ENCODE results near the gene MRFAP1.

MRFAP1 gene

DNA sequence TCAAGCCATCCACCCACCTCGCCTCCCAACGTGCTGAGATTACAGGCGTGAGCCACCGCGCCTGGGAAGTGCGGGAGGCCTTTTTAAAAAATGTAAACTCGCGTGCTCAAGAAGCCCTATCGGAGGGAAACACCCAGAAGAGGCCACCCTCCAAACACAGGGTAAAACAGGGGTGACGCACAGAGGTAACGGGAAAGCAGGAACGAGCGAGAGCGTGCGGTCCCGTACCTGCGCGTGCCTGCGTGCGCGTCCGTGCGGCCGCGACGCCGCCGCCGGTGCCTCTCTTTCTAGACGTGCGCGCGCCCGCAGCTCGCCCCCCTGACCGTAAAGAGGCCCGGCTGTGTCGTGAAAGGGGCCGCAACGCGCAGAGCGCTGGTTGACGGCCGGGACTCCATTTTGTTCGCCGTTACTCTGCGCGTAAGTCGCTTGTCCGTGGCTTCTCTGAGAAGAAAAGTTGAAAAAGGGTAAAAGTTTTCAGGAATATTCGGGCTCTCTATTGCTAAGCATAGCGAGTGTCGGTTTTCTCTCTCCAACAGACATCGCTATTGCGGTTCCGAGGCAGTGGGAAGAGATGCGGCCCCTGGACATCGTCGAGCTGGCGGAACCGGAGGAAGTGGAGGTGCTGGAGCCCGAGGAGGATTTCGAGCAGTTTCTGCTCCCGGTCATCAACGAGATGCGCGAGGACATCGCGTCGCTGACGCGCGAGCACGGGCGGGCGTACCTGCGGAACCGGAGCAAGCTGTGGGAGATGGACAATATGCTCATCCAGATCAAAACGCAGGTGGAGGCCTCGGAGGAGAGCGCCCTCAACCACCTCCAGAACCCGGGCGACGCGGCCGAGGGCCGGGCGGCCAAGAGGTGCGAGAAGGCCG is at the start of gene MRFAP1:
TSS of gene MRFAP1 (plus strand) at position 394 of the 872 bp plus-strand sequence. CDS start at position 572, 178 bp downstream.
- DNase-seq = peak; percentile 86 to 87

DNA sequence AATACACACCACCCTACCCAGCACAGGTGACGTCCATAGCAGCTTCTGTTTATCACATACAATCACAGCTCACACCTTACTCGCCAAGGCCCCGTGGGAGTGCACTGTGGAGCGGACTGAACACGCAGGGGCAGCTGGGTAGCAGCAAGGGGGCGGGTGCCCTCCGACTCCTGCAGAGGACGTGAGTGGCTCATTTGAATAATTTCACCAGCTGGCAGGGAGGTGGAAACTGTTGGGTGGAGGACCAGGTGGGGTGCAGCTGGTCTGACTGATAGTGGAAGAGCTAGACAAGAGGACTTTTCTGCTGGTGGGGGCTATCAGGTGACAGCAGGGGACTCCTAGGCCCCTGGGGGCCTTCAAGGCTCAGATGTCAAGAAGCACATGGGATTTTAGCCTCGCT is 49.2 kb upstream of the MRFAP1 start:
- no peak for DNase-seq

DNA sequence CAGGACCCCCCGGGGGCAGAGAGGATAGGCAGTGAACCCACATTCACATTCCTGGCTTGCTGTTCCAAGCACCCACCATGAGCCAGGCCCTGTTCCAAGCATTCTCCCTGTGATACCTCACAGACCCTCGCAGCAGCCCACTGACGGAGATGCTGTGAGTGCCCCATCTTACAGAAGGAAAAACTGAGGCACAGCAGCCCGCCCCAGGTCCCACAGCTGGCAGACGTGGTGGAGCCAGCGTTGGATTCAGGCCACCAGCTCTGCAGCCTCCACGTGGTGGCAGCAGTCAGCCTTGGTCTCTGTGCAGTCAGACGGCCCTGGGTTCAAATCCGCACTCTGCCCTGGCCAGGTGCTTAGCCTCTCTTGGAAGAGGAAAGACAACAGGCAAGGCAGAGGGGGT is 48.7 kb upstream of the MRFAP1 start:
- no peak for DNase-seq

DNA sequence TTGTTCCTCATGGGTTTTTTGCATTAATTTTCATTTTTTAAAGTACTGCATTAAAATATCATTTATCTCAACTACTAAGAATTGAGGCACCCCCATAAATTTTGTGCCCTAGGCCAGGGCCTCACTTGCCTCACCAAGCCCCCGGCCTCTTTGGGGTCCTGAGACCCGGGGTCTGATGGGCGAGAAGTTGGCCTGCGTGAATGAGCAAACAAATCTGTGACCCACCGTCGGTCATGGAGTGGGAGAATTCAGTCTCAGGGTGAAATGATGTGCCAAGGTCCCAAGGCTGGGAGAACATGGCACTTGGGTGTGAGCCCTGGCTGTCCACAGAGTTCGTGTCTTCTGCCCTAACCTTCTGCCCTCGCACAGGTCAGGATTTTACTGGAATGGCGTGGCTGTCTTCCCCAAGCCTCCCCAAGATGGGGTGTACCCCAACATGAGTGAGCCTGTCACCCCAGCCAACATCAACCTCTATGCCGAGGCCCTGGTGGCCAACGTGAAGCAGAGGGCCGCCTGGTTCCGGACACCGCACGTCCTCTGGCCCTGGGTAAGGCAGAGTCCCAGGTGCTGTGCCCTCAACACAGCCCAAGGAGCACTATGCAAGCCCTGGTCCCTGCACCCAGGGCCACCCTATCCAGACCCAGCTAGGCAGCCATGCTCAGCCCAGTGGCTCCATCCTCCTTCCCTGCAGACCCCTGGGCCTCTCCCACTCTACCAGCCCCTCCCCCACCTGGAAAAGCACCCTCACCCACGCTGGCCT is 47.5 kb upstream of the MRFAP1 start:
- DNase-seq = no peak

DNA sequence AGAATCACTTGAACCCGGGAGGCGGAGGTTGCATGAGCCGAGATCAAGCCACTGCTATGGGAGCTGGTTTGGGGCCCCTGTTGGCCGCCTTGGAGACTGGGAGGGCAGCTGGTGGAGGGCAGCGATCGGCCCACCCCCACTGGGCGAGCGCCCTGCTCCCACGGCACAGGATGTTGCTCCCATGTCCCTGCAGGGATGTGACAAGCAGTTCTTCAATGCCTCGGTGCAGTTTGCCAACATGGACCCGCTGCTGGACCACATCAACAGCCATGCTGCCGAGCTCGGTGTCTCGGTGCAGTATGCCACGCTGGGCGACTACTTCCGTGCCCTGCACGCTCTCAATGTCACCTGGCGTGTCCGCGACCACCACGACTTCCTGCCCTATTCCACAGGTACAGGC is 46.1 kb upstream of the MRFAP1 start:
- no peak for DNase-seq

DNA sequence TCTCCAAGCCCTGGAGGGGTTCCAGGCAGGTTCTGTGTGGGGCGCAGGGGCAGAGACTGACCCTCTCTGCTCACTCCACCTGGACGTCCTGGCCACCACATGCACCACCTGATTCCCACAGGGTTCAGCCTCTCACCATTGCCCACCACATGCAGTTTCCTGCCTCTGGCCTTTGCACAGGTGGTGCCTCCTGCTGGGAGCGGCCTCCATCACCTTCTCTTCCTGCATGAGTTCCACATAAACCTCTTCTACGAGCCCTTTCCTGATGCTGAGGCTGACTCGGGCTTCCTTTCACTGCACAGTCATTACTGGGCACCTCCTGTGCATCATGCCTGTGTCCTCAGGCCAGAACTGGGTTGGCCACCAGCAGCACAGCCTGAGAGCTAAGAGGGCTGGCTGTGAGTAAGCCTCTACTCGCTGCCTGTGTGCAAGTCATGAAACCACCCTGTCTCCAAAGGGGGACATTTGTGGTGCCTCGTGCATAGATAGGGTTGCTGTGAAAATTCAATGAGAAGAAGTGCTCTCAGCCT is 45.6 kb upstream of the MRFAP1 start:
- no peak for DNase-seq

DNA sequence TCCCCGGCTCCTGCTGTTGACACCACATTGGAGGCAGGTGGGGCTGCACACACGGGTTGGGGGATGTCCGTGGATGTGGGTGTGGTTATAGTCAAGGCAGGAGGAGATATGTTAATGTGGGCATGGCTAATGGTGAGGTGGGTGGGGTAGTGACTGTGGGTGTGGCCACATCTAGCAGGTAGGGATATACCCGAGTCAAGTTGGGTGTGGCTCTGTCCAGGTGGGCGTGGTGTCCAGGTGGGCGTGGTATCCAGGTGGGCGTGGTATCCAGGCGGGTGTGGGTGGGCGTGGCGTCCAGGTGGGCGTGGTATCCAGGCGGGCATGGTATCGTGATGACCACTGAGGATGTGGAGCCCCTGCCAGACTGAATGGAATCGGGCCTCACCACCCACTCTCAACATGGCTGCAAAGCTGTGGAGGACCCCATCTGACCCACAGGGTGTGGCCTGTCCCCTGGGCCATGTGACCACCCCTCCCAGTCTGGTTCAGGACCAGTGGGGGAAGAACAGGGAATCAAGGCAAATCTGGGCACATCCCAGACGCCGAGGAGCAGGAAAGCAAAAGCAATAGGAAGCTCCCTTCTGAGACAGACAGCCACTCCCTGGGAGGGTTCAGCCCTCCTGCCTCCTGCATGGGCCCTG is 44.5 kb upstream of the MRFAP1 start:
- DNase-seq = no peak

DNA sequence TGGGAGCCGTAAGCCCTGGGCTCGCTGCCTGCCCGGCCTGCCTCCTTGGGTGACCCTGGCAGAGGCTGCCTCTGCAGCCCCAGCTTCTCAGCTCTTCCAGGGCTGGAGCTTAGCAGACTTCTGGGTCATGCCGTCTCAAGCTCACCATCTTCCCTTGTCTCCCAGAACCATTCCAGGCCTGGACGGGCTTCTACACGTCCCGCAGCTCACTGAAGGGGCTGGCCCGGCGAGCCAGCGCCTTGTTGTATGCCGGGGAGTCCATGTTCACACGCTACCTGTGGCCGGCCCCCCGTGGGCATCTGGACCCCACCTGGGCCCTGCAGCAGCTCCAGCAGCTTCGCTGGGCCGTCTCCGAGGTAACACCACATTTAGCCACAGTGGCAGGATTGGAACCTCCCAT is 43.5 kb upstream of the MRFAP1 start:
- no peak for DNase-seq

DNA sequence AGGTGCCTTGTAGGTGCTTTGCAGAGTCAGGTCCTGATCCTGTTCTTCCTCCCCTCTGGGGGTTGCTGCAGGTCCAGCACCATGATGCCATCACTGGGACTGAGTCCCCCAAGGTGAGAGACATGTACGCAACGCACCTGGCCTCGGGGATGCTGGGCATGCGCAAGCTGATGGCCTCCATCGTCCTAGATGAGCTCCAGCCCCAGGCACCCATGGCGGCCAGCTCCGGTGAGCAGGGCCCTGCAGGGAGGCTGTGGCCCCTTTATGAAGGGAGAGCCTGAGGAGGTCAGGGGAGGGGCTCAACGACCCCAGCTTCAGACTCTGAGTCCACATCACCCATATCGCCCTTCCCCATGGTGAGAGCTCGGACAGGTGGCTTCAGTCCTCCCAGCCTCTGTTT is 42.4 kb upstream of the MRFAP1 start:
- no peak for DNase-seq

DNA sequence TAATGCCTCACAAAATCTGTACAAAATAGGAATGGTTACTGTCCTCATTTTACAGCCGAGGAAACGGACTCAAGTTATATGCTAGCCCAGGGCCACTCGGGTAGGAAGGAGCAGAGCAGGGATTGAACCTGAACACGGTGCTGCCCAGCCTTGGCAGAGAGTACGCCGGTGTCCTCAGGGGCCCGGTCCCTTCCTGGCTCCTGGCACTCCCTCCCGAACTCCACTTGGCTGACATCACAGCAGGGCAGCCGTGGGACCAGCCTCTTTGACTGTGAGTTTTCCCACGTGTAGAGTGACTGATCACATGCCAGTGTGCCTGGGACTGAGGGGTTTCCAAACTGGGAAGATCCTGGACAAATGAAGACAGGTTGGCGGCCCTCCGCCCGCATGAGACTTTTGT is 41.8 kb upstream of the MRFAP1 start:
- no peak for DNase-seq

DNA sequence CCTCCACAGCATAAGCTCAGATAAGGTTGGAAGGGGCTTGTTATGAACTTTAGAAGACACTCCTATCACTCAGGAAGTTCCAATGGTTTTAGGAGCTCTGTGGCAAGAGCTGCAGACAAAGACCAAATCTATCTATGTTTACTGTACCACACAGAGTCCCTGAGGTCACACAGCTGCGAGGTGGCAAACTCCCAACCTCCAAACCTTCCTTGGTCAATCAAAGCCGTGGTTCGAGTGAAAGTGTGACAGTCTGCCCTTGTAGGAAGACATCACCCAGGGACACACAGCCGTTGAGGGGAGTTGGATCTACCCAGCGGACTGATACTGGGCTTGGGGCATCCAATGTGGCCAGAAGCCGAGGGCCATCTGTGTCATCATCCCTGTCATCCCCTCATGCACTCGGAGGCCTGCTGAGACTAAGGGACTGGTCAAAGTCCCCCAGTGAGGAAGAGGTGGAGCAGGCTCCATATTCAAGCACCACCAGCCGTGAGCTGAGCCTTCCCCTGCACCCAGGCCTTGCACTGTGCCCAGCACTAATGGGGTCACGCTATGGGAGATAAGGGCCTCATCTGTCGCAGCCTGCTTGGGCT is 38.7 kb upstream of the MRFAP1 start:
- DNase-seq = no peak

DNA sequence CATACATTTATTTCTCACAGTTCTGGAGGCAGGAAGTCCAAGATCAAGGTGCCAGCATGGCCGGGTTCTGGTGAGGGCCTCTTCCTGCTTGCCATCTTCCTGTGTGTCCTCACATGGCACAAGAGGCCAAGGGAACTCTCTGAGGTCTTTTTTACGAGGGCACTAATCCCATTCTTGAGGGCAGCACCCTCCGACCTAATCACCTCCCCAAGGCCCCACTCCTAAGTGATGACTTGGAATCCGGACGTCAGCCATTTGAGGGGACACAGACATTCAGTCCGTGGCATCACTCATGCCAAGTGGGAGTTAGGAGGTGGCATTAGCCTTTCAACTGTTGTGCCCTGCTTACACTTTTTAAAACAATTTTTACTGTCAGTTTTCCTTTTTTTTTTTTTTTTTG is 38.2 kb upstream of the MRFAP1 start:
- no peak for DNase-seq

DNA sequence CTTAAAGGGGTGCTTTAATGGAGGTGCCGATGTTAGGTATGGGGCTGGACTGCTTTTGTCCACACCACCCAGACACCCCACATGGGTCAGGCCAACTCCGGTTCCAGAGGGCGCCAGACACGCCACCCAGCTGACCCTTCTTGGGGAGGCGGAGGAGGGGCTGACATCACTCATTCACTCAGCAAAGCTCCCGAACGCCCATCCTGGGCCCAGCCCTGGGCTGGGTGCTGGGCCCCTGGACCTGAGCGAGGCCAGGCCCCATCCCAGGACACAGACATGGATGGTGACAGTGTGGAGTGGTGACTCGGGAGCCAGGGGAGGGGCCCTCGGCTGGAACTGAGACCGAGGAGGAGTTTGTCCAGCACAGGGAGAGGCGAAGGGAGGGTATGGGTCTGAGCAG is 37.4 kb upstream of the MRFAP1 start:
- no peak for DNase-seq

DNA sequence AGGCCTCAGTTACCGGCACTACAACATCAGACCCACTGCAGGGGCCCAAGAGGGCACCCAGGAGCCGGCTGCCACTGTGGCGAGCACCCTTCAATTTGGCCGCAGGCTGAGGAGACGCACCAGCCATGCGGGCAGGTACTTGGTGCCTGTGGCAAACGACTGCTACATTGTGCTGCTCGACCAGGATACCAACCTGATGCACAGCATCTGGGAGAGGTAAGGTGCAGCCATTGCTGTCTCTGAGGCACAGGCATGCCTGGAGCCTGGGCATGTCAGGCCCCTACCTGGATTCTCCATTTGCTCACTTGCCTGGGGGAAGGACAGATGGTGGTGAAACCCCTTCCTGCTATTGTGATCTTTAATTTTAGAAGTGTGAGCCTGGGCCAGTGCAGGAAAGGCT is 35.4 kb upstream of the MRFAP1 start:
- DNase-seq = no peak

DNA sequence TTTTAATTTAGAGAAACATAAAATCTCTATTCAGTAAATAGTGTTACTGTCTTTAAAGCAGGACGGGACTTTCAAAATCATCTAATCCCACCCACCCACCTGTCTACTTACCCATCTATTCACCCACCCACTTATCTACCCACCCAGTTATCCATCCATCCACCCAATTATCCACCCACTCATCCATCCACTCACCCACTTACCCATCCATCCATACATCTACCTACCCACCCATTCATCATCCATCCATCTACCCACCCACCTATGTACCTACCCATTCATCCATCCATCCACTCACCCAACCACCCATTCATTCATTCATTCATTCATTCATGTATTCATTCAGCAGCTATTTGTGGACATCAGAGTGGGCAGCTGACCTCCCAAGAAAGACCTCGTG is 34.9 kb upstream of the MRFAP1 start:
- DNase-seq = no peak

DNA sequence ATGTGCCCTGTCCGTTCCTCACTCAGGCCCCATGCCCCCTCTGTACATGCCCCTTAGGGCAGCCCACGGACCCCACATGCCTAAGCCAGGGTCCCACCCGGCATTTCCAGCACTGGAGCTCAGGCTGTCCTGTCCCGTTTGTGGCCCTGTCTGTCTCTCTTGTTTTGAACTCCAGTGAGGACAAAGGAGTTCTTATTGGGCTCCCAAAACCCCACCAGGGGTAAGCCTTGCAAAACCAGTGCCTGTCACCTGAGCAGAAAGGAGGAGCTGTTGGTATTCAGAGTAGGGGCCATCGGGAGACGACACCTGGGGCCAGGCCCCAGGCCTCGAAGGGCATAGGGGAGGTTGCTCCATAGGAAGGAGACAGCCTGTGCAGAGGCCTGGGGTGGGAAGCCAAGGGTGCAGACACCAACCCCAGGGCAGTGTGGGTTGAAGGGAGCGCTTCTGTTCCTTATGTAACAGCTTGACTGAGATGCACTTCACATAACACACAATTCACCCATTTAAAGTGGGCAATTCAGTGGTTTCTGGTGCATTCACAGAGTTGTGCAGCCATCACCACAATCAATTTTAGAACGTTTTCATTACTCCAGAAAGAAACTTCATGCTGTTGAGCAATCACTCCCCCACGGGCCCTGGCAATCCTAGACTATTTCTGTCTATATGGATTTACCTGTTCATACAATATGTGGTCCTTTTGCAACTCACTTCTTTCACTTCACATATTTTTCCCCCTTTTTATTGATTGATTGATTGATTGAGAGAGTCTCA is 33.8 kb upstream of the MRFAP1 start:
- DNase-seq = no peak

DNA sequence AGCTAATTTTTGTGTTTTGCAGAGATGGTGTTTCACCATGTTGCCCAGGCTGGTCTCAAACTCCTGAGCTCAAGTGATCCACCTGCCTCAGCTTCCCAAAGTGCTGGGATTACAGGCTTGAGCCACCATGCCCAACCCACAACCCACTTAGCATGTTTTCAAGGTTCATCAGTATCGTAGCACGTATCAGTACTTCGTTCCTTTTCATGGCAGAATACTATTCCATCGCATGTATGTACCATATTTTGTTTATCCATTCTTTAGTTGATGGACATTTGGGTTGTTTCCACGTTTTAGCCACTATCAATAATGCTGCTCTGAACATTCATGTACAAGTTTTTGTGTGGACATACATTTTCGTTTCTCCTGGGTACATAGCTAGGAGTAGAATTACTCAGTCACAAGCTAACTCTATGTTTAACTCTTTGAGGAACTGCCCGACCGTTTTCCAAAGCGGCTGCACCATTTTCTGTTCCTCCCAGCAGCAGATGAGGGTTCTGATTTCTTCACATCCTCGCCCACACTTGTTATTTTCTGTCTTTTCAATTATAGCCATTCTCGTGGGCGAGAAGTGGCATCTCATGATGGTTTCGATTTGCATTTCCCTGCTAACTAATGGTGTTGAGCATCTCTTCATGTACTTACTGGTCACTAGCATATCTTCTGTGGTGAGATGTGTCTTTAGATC is 33.0 kb upstream of the MRFAP1 start:
- DNase-seq = no peak

DNA sequence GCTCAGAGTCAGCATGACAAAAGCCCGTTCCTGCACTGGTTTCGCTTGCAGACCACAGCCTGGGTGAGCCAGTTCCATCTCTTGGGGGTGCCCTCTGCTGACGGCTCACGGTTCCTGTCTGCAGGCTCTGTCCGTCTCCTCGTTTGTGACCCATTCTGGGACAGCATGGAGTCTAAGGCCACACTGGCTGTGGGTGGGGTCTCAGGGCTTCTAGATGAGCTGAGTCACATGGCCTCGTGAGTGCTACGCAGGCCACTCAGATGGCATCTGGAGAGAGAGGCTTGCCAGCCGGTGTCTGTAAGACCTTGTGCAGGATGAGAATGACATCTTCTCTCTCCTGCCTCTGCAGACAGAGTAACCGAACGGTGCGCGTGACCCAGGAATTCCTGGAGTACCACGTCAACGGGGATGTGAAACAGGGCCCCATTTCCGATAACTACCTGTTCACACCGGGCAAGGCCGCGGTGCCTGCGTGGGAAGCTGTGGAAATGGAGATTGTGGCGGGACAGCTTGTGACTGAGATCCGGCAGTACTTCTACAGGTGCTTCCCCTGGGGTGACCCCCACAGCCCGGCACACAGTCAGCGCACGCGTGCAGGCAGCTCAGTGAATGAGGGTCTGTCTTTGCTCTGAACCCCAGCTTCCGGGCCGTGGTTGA is 31.6 kb upstream of the MRFAP1 start:
- DNase-seq = no peak

DNA sequence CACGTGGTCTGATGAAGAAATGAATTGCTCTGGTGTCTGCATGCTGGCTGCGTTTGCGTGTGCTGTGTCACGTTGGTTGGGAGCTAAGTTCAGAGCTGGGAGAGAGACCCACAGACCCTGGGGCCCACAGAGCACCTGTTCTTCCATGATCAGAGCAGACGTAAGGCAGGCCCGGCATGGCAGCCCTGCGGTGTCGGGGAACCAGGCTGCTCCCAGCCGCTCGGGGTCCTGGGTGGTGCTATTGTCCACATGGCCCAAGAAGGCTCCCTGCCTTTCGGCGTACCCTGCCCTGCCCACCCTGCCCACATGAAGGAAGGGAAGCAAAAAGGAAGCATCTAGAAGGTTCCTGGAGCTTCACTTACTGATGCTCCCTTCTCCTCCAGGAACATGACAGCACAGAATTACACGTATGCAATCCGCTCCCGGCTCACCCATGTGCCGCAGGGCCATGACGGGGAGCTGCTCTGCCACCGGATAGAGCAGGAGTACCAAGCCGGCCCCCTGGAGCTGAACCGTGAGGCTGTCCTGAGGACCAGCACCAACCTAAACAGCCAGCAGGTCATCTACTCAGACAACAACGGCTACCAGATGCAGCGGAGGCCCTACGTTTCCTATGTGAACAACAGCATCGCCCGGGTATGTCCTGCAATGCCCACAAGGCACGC is 30.9 kb upstream of the MRFAP1 start:
- DNase-seq = no peak

DNA sequence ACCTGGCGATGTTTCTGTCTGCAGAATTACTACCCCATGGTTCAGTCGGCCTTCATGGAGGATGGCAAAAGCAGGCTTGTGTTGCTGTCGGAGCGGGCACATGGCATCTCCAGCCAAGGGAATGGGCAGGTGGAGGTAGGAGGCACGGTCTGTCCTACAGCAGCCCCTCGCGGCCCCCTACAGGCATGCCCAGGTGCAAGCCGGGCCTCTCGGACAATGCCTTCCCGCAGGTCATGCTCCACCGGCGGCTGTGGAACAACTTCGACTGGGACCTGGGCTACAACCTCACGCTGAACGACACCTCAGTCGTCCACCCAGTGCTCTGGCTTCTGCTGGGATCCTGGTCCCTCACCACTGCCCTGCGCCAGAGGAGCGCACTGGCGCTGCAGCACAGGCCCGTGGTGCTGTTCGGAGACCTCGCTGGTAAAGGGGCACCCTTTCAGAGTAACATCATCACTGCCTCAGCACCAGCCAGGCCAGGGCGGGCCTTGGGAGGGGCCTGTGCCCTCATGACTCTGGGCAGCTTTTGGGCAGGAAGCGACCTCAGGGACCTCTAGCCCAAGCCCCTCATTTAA is 29.5 kb upstream of the MRFAP1 start:
- no peak for DNase-seq

Measured in bone marrow (tissue), 2 donors.